ENCODE measurements around the gene VPREB1. TPM values are rescaled to one million over a fixed set of nuclear protein-coding genes. Genes with fewer than 3 reads are reported as not detected.
"Not testable (repeated sequence)": the region's sequence is repeated elsewhere in the genome, so short reads cannot be mapped to it uniquely, and the experiment has no call there.

Gene VPREB1
- total RNA-seq, 1 experiment from 2014 or later: not detected

- TF ChIP-seq, protein P1, sequence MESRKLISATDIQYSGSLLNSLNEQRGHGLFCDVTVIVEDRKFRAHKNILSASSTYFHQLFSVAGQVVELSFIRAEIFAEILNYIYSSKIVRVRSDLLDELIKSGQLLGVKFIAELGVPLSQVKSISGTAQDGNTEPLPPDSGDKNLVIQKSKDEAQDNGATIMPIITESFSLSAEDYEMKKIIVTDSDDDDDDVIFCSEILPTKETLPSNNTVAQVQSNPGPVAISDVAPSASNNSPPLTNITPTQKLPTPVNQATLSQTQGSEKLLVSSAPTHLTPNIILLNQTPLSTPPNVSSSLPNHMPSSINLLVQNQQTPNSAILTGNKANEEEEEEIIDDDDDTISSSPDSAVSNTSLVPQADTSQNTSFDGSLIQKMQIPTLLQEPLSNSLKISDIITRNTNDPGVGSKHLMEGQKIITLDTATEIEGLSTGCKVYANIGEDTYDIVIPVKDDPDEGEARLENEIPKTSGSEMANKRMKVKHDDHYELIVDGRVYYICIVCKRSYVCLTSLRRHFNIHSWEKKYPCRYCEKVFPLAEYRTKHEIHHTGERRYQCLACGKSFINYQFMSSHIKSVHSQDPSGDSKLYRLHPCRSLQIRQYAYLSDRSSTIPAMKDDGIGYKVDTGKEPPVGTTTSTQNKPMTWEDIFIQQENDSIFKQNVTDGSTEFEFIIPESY (IDR thresholded peaks at IDR 0.05; ENCODE audit: extremely low read depth, insufficient replicate concordance, low read length): no peak
- TF ChIP-seq TCF7L2 (IDR thresholded peaks at IDR 0.05; ENCODE audit: borderline replicate concordance, extremely low read depth, insufficient read depth, insufficient read length) (no peak), POLR2A (IDR thresholded peaks at IDR 0.05; ENCODE audit: borderline replicate concordance, extremely low read depth, insufficient read depth, insufficient read length) (no peak)
Observed at GRCh38 chr22:22248878-22249277, 4.3 kb downstream of the VPREB1 start (continued).

DNA sequence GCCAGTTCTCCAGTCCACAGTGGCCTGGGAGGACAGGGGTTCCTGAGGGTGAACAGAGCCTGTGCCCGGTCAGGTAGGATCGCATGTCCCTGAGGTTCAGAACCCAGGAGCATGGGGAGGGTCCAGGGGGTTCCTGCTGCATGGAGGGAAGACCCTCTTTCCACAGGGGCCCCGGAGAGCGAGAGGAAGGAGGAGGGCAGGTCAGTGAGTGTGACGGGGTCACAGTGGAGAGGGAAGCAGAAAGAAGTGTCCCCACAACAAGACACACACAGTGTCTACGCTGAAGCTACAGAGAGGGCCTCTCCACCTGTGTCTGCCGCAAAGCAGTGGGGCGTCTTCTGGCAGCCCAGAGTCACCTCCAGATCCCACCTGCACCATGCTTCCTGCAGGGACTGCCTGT is 6.1 kb downstream of the VPREB1 start:
- intact Hi-C loops (cut with micrococcal nuclease); H3K79me2 ChIP-seq (ENCODE audit: insufficient read depth, low read length); H2AFZ ChIP-seq (ENCODE audit: low read depth, low read length, poor library complexity, severe bottlenecking); H3K4me3 ChIP-seq (replicated peaks in 1 of 2; ENCODE audit: low read depth in 1 of 2, low read length in 2 of 2); BruUV-seq (replicated peaks); CTCF ChIA-PET; RAD21 ChIA-PET (ENCODE audit: low non-redundant PET in 1 of 2, low total read pairs in 2 of 2, uncharacterized antibody in 2 of 2, unreplicated experiment in 2 of 2); H3K27me3 ChIP-seq (ENCODE audit: insufficient read depth, low read length); H3K36me3 ChIP-seq (ENCODE audit: control insufficient read depth in 1 of 2, insufficient read depth in 2 of 2, low read length in 2 of 2); H3K27ac ChIP-seq (ENCODE audit: low read depth, low read length); DNase-seq (ENCODE audit: low read depth, low spot score); POLR2A ChIA-PET; H3K4me2 ChIP-seq (ENCODE audit: low read length); H4K20me1 ChIP-seq (ENCODE audit: insufficient read depth); H3K9me3 ChIP-seq (ENCODE audit: control insufficient read depth in 1 of 2, insufficient read depth in 1 of 2, low read depth in 1 of 2, low read length in 2 of 2); H3K9ac ChIP-seq (ENCODE audit: low read length); H3K4me1 ChIP-seq (ENCODE audit: control insufficient read depth in 1 of 2, insufficient read depth in 2 of 2, low read length in 2 of 2); ATAC-seq; H3K9me2 ChIP-seq (ENCODE audit: insufficient read depth): not testable (repeated sequence)

GRCh38 chr22:22256133-22256532 is 11.5 kb downstream of the VPREB1 start:
- H3K79me2 ChIP-seq (ENCODE audit: insufficient read depth, low read length); CTCF ChIA-PET: not testable (repeated sequence)

GRCh38 chr22:22258597-22259415 is 14.2 kb downstream of the VPREB1 start:
- H3K27me3 ChIP-seq (ENCODE audit: insufficient read depth, low read length); ATAC-seq; H3K79me2 ChIP-seq (ENCODE audit: insufficient read depth, low read length); H3K4me3 ChIP-seq (replicated peaks in 1 of 2; ENCODE audit: low read depth in 1 of 2, low read length in 2 of 2); H3K9ac ChIP-seq (ENCODE audit: low read length); intact Hi-C loops (cut with micrococcal nuclease); H2AFZ ChIP-seq (ENCODE audit: low read depth, low read length, poor library complexity, severe bottlenecking); CTCF ChIA-PET; DNase-seq (ENCODE audit: low read depth, low spot score); H4K20me1 ChIP-seq (ENCODE audit: insufficient read depth); H3K4me1 ChIP-seq (ENCODE audit: control insufficient read depth in 1 of 2, insufficient read depth in 2 of 2, low read length in 2 of 2); H3K4me2 ChIP-seq (ENCODE audit: low read length); H3K9me3 ChIP-seq (ENCODE audit: control insufficient read depth in 1 of 2, insufficient read depth in 1 of 2, low read depth in 1 of 2, low read length in 2 of 2); H3K36me3 ChIP-seq (ENCODE audit: control insufficient read depth in 1 of 2, insufficient read depth in 2 of 2, low read length in 2 of 2); POLR2A ChIA-PET; RAD21 ChIA-PET (ENCODE audit: low non-redundant PET in 1 of 2, low total read pairs in 2 of 2, uncharacterized antibody in 2 of 2, unreplicated experiment in 2 of 2); H3K9me2 ChIP-seq (ENCODE audit: insufficient read depth); BruUV-seq (replicated peaks); H3K27ac ChIP-seq (ENCODE audit: low read depth, low read length): not testable (repeated sequence)

More at GRCh38 chr22:22256133-22256532, 11.5 kb downstream of the VPREB1 start:
- H3K4me2 ChIP-seq (ENCODE audit: low read length); H3K4me3 ChIP-seq (replicated peaks in 1 of 2; ENCODE audit: low read depth in 1 of 2, low read length in 2 of 2); intact Hi-C loops (cut with micrococcal nuclease); H4K20me1 ChIP-seq (ENCODE audit: insufficient read depth); H2AFZ ChIP-seq (ENCODE audit: low read depth, low read length, poor library complexity, severe bottlenecking); H3K27ac ChIP-seq (ENCODE audit: low read depth, low read length); DNase-seq (ENCODE audit: low read depth, low spot score); ATAC-seq; H3K9ac ChIP-seq (ENCODE audit: low read length); RAD21 ChIA-PET (ENCODE audit: low non-redundant PET in 1 of 2, low total read pairs in 2 of 2, uncharacterized antibody in 2 of 2, unreplicated experiment in 2 of 2); H3K36me3 ChIP-seq (ENCODE audit: control insufficient read depth in 1 of 2, insufficient read depth in 2 of 2, low read length in 2 of 2); H3K4me1 ChIP-seq (ENCODE audit: control insufficient read depth in 1 of 2, insufficient read depth in 2 of 2, low read length in 2 of 2); POLR2A ChIA-PET; H3K27me3 ChIP-seq (ENCODE audit: insufficient read depth, low read length); H3K9me3 ChIP-seq (ENCODE audit: control insufficient read depth in 1 of 2, insufficient read depth in 1 of 2, low read depth in 1 of 2, low read length in 2 of 2); H3K9me2 ChIP-seq (ENCODE audit: insufficient read depth); BruUV-seq (replicated peaks): not testable (repeated sequence)
